Stimulated activated CD8-positive, alpha-beta memory T cell treated with anti-CD3 and anti-CD28 coated beads, Interleukin-7, amount 100 ng/mL, for 1 hour (primary cell): ENCODE measurements around the gene CATSPER2.
"Not testable (repeated sequence)": the region's sequence is repeated elsewhere in the genome, so short reads cannot be mapped to it uniquely, and the experiment has no call there.

Source experiments
- DNase-seq, 2 donors: peaks; one replicate each; pipeline ENCODE4 v3.0.0-alpha.2; 2020; ENCODE audit warnings: low read depth in 2 of 2

CATSPER2 gene

GRCh38 chr15:43593328-43594190, 55.1 kb downstream of the CATSPER2 start, which contains the start of gene CKMT1B:
Gene CKMT1B, plus strand, starts transcription at chr15:43594027. Its CDS starts 192 bp downstream, at chr15:43594219.
- DNase-seq = not testable (repeated sequence)

GRCh38 chr15:43592841-43593240, 55.8 kb downstream of the CATSPER2 start:
- DNase-seq = not testable (repeated sequence)

- DNase-seq = not testable (repeated sequence)
These were observed 58.7 kb downstream of the CATSPER2 start, which contains the start of gene PPIP5K1 for GRCh38 chr15:43589778-43590466. Gene PPIP5K1, minus strand, starts transcription at chr15:43590208. Its CDS starts 5,704 bp downstream, at chr15:43584504.
